H1 (cell line): Measurements from ENCODE around the gene NME4. TPM values are rescaled to one million over a fixed set of nuclear protein-coding genes. Genes with fewer than 3 reads are reported as not detected.

ENCODE experiments used
- CTCF ChIA-PET: fragments of 300-600 bp; sonication (Branson Sonifier 250); formaldehyde crosslinking; loops from one replicate; lab custom pipeline; 2021; ENCODE audit not compliant: partially characterized antibody; lab: Charles Lee
- POLR2A ChIA-PET: fragments of 300-600 bp; sonication (Branson Sonifier 250); formaldehyde crosslinking; loops from one replicate; lab custom pipeline; 2021; ENCODE audit warnings: inconsistent platforms; ENCODE audit not compliant: partially characterized antibody; lab: Charles Lee
- DNase-seq, 2 experiments: peaks; one replicate each; pipeline versions ENCODE4 v3.0.0 to v3.0.0-alpha.2; 2010 to 2022; ENCODE audit warnings: low spot score in 2 of 2, low read depth in 1 of 2, mixed read lengths in 1 of 2
- FAIRE-seq: peaks from 2 replicates; lab custom pipeline; 2011; peaks lifted over from hg19 to GRCh38; lab: Jason Lieb, UNC
- H2AFZ ChIP-seq: 2 replicates; pipeline ENCODE4 v1.8.1; 2012; ENCODE audit warnings: low read length, inconsistent platforms
- H2AK5ac ChIP-seq: 2 replicates; pipeline ENCODE4 v1.6.1; 2013; ENCODE audit warnings: low read depth, low read length
- H2BK120ac ChIP-seq: replicated peaks from 2 replicates; pipeline ENCODE3; 2013; ENCODE audit warnings: low read depth, low read length, inconsistent platforms
- H2BK12ac ChIP-seq: 2 replicates; pipeline ENCODE4 v1.6.1; 2013; ENCODE audit warnings: low read depth, low read length
- H2BK15ac ChIP-seq: 2 replicates; pipeline ENCODE4 v1.6.1; 2013; ENCODE audit warnings: low read length
- H2BK20ac ChIP-seq: 2 replicates; pipeline ENCODE4 v1.6.1; 2013; ENCODE audit warnings: low read length
- H2BK5ac ChIP-seq: 2 replicates; pipeline ENCODE4 v1.6.1; 2013; ENCODE audit warnings: low read depth, low read length
- H3K14ac ChIP-seq: 2 replicates; pipeline ENCODE4 v1.6.1; 2013; ENCODE audit warnings: inconsistent platforms; ENCODE audit not compliant: insufficient read length
- H3K18ac ChIP-seq: 2 replicates; pipeline ENCODE4 v1.6.1; 2013; ENCODE audit warnings: low read length; ENCODE audit errors: extremely low read depth
- H3K23ac ChIP-seq: 2 replicates; pipeline ENCODE4 v1.6.1; 2013; ENCODE audit warnings: inconsistent platforms; ENCODE audit not compliant: insufficient read length
- H3K23me2 ChIP-seq: 2 replicates; pipeline ENCODE4 v1.6.1; 2013; ENCODE audit warnings: low read depth, low read length
- H3K27ac ChIP-seq: 2 replicates; pipeline ENCODE4 v1.6.1; 2011; ENCODE audit warnings: low read depth, low read length, inconsistent platforms
- H3K27me3 ChIP-seq, 4 experiments: replicated peaks in 1 of 4; 1 replicate in 1 of 4; 2 replicates in 3 of 4; pipeline versions ENCODE4 v1.6.1 to v1.8.1; 2011 to 2013; ENCODE audit warnings: low read length in 3 of 4, mild to moderate bottlenecking in 3 of 4, inconsistent platforms in 2 of 4, mixed read lengths in 2 of 4, moderate library complexity in 1 of 4; ENCODE audit not compliant: control insufficient read depth in 3 of 4, insufficient read depth in 3 of 4; ENCODE audit errors: extremely low read depth in 1 of 4
- H3K36me3 ChIP-seq, 4 experiments: 2 replicates each; pipeline versions ENCODE4 v1.6.1 to v1.8.1; 2011 to 2013; ENCODE audit warnings: mild to moderate bottlenecking in 4 of 4, low read length in 3 of 4, moderate library complexity in 2 of 4, control low read depth in 1 of 4, inconsistent platforms in 1 of 4; ENCODE audit not compliant: insufficient read depth in 4 of 4, control insufficient read depth in 2 of 4
- H3K4ac ChIP-seq: replicated peaks from 2 replicates; pipeline ENCODE3; 2013; ENCODE audit warnings: low read length, low read depth, mixed read lengths, inconsistent platforms; ENCODE audit not compliant: insufficient read length
- H3K4me1 ChIP-seq, 4 experiments: replicated peaks in 1 of 4; 1 replicate in 1 of 4; 2 replicates in 3 of 4; pipeline versions ENCODE4 v1.6.1 to v1.8.1; 2011 to 2013; ENCODE audit warnings: low read length in 3 of 4, inconsistent platforms in 2 of 4, mixed read lengths in 1 of 4; ENCODE audit not compliant: insufficient read depth in 4 of 4, control insufficient read depth in 3 of 4
- H3K4me2 ChIP-seq, 2 experiments: 2 replicates each; pipeline versions ENCODE4 v1.6.1 to v1.8.1; 2011 to 2013; ENCODE audit warnings: low read depth in 2 of 2, low read length in 2 of 2, control low read depth in 1 of 2, inconsistent platforms in 1 of 2, mild to moderate bottlenecking in 1 of 2; ENCODE audit not compliant: insufficient read depth in 1 of 2
- H3K4me3 ChIP-seq, 4 experiments: fragments of 200-600, 300-600 bp in 1 of 4; sonication (generic), shearing (Covaris generic), sonication (Bioruptor Twin) in 1 of 4; 2 replicates each; pipeline versions ENCODE4 v1.5.1 to v1.8.1; 2011 to 2016; ENCODE audit warnings: low read length in 4 of 4, low read depth in 3 of 4, control low read depth in 2 of 4, inconsistent platforms in 2 of 4, mild to moderate bottlenecking in 2 of 4, mixed read lengths in 1 of 4, moderate library complexity in 1 of 4; ENCODE audit not compliant: insufficient read depth in 2 of 4; ENCODE audit errors: extremely low read depth in 1 of 4
- H3K56ac ChIP-seq: replicated peaks from 2 replicates; pipeline ENCODE3; 2013; ENCODE audit warnings: low read depth, mild to moderate bottlenecking, mixed read lengths, low read length, inconsistent platforms; ENCODE audit not compliant: insufficient read length
- H3K79me1 ChIP-seq: 2 replicates; pipeline ENCODE4 v1.6.1; 2013; ENCODE audit warnings: low read depth, low read length, control low read depth
- H3K79me2 ChIP-seq, 2 experiments: 2 replicates each; pipeline versions ENCODE4 v1.6.1 to v1.8.1; 2012 to 2013; ENCODE audit warnings: low read length in 2 of 2, mild to moderate bottlenecking in 2 of 2, inconsistent platforms in 1 of 2; ENCODE audit not compliant: insufficient read depth in 2 of 2, control insufficient read depth in 1 of 2
- H3K9ac ChIP-seq, 4 experiments: replicated peaks in 1 of 4; 1 replicate in 1 of 4; 2 replicates in 3 of 4; pipeline versions ENCODE4 v1.6.1 to v1.8.1; 2011 to 2013; ENCODE audit warnings: low read depth in 3 of 4, low read length in 3 of 4, control low read depth in 2 of 4, mild to moderate bottlenecking in 2 of 4, moderate library complexity in 2 of 4, inconsistent platforms in 1 of 4; ENCODE audit errors: extremely low read depth in 1 of 4
- H3K9me3 ChIP-seq, 2 experiments: 2 replicates each; pipeline versions ENCODE4 v1.6.1 to v1.8.1; 2012 to 2013; ENCODE audit warnings: mild to moderate bottlenecking in 2 of 2, moderate library complexity in 2 of 2, control low read depth in 1 of 2, inconsistent platforms in 1 of 2, low read depth in 1 of 2, low read length in 1 of 2, mixed read lengths in 1 of 2; ENCODE audit not compliant: insufficient read depth in 2 of 2
- H4K20me1 ChIP-seq, 2 experiments: replicated peaks in 1 of 2; 2 replicates each; pipeline versions ENCODE3 to v1.8.1; 2011 to 2013; ENCODE audit warnings: inconsistent platforms in 2 of 2, low read length in 2 of 2, mild to moderate bottlenecking in 1 of 2; ENCODE audit not compliant: insufficient read depth in 2 of 2, control insufficient read depth in 1 of 2
- H4K5ac ChIP-seq: 2 replicates; pipeline ENCODE4 v1.6.1; 2013; ENCODE audit warnings: low read length, low read depth, mixed read lengths, inconsistent platforms; ENCODE audit not compliant: insufficient read length
- H4K8ac ChIP-seq: 2 replicates; pipeline ENCODE4 v1.8.0; 2013; ENCODE audit warnings: mild to moderate bottlenecking, moderate library complexity, low read length, inconsistent platforms; ENCODE audit not compliant: insufficient read depth; ENCODE audit errors: extremely low read depth
- H4K91ac ChIP-seq: replicated peaks from 2 replicates; pipeline ENCODE3; 2013; ENCODE audit warnings: low read length, mixed read lengths, inconsistent platforms; ENCODE audit not compliant: insufficient read length
- EGR1 ChIP-seq: IDR thresholded peaks from 2 replicates; pipeline ENCODE4 v1.6.1; 2011; ENCODE audit warnings: low read depth, low read length, borderline replicate concordance
- MAFK ChIP-seq: IDR thresholded peaks from 2 replicates; pipeline ENCODE4 v1.6.1; 2012; ENCODE audit warnings: low read depth, mild to moderate bottlenecking, improper control_type of control experiment, low read length
- POLR2AphosphoS5 ChIP-seq: IDR thresholded peaks from 2 replicates; pipeline ENCODE4 v1.6.1; 2011; ENCODE audit warnings: low read depth, low read length
- WGBS, 2 experiments: shearing (Covaris generic) in 1 of 2; methylation state at CpG; one replicate each; pipeline versions ENCODE4 v1.1.6 to v1.1.7; 2013 to 2015; ENCODE audit warnings: low lambda C conversion rate in 2 of 2, mixed read lengths in 2 of 2, inconsistent platforms in 1 of 2, low coverage in 1 of 2, missing lambda C conversion rate in 1 of 2; ENCODE audit not compliant: insufficient replicate concordance in 2 of 2, insufficient coverage in 1 of 2, insufficient read length in 1 of 2; ENCODE audit errors: extremely low coverage in 1 of 2, missing lambda C conversion rate in 1 of 2; 5-methylcytosine and 5-hydroxymethylcytosine counted together
- polyA plus RNA-seq, 7 experiments: library from polyadenylated mRNA; depleted of rRNA in 3 of 7; stranded (reverse) in 5 of 7; unstranded in 2 of 7; fragments of >200 nt in 5 of 7; fragments of 200-250 nt in 2 of 7; gene quantifications; 1 replicate in 5 of 7; 2 replicates in 1 of 7; 4 replicates in 1 of 7; pipeline versions ENCODE4 v1.2.1 to v1.2.3, GENCODE V29; 2011 to 2013; ENCODE audit warnings: missing spikeins in 2 of 7, mixed read lengths in 2 of 7
- total RNA-seq: library from RNA; stranded (reverse); fragmentation: NEBNext Ultra II Directional; extraction: Animal tissue kit (Norgen Biotek cat#: 25700); gene quantifications from 2 replicates; pipeline ENCODE4 v1.2.1, GENCODE V29; 2021
- TF ChIP-seq, protein P1 (sequence below): IDR thresholded peaks from 2 replicates; pipeline ENCODE4 v1.6.1; 2012; ENCODE audit warnings: inconsistent platforms

Gene NME4
- total and polyA plus RNA-seq, 2 of the 8 experiments (the other 6 are each of a cell fraction or from before 2014, with no cell fraction given): 408 to 863 TPM

DNA sequence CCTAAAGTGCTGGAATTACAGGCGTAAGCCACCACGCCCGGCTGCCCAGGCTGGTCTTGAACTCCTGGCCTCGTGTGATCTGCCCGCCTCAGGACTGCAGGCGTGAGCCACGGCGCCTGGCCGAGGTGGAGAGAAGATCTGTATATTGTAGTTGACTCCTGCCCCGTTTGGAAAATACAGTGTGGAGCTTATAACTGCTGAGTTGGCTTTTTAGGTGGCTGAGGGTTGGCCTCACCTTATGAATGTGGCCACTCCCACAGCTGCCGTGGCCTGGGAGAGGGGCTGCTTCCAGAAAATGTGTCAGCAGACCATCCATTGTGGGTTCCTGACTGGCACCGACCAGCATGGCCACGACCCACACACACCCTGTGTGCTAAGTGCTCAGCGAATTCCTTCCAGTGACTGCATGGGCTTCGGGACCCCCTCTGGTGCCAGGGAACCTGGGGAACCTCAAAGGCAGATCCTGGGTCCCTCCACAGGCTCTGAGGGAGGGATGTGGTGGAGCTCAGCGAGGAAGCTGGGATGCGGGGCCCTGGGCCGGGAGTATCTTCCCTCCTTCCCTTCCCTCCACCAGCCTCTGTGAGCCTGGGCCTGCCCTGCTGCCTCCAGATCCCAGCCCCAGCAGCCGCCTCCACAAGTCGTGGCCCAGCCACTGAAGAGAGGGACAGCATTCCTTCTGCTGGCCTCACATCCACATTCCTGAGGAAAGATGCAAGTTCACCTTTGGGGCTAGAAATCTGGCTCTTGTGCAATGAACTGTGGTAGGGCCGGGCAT is 17.6 kb downstream of the NME4 start:
- Histone ChIP-seq H2BK12ac (no peak overlapping the region), H3K14ac (no peak overlapping the region), H4K20me1 (peaks cover 0 to 1% of the 10 kb centered on the region in 2 experiments), H3K18ac (no peak overlapping the region), H3K4ac (no peak overlapping the region), H2AFZ (no peak overlapping the region)
- TF ChIP-seq MAFK (peak; percentile 32; the same call in 1 of the 2 replicates), POLR2AphosphoS5 (no peak), EGR1 (no peak)
- TF ChIP-seq, protein P1, sequence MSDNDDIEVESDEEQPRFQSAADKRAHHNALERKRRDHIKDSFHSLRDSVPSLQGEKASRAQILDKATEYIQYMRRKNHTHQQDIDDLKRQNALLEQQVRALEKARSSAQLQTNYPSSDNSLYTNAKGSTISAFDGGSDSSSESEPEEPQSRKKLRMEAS: no peak
- TF ChIP-seq, all 59 proteins: peak for 1
- no peaks in the 10 kb centered on the region for H3K23me2 ChIP-seq
- H3K9ac ChIP-seq: no peak overlapping the region
- ChIA-PET CTCF (interaction anchor here (2.7 kb wide), 1 partner anchor 11 kb away, joined by 9 read pairs; the partner anchor contains the start of gene RAB11FIP3), POLR2A (interaction anchor here (1.2 to 3.9 kb wide), 4 partner anchors 8 to 32 kb away, joined by 3 to 13 read pairs (median 4); no protein-coding TSS in a partner anchor)
- no peak overlapping the region; the same call in 1 of the 2 replicates for H4K8ac ChIP-seq
- H3K56ac ChIP-seq: no peak overlapping the region
- FAIRE-seq (no peak), DNase-seq (no peak)
- H3K27ac ChIP-seq: no peak overlapping the region
- H2BK5ac ChIP-seq: no peak overlapping the region
- H4K91ac ChIP-seq: no peak overlapping the region
- H2BK120ac ChIP-seq: no peak overlapping the region
- no peak overlapping the region for H2AK5ac ChIP-seq
- peaks cover 0 to 3% (median 1%) of the 10 kb centered on the region in 4 experiments; a peak in 2 of 8 replicates for H3K36me3 ChIP-seq
- H3K4me3 ChIP-seq: no peak overlapping the region
- no peak overlapping the region for H4K5ac ChIP-seq
- no peaks in the 10 kb centered on the region for H3K79me1 ChIP-seq
- no peak overlapping the region for H2BK20ac ChIP-seq
- WGBS, 2 experiments: 92% methylated on average over 21 of the region's 21 CpGs; no CpG with 5 or more reads in 1 of the 2 experiments
- no peaks in the 10 kb centered on the region for H3K9me3 ChIP-seq
- no peak overlapping the region for H2BK15ac ChIP-seq
- no peak overlapping the region for H3K23ac ChIP-seq
- no peaks in the 10 kb centered on the region for H3K4me1 ChIP-seq
- no peaks in the 10 kb centered on the region for H3K27me3 ChIP-seq
- H3K4me2 ChIP-seq: no peak overlapping the region
- no peaks in the 10 kb centered on the region for H3K79me2 ChIP-seq
